Natural killer cell treated with Interleukin-12 subunit alpha and Interleukin-12 subunit beta and Interleukin-15 and Interleukin-18, amount 100 ng/mL, for 72 hours (primary cell): ENCODE data around the gene PLPP2. TPM values are rescaled to one million over a fixed set of nuclear protein-coding genes. Genes with fewer than 3 reads are reported as not detected.
"Not testable (repeated sequence)": the region's sequence is repeated elsewhere in the genome, so short reads cannot be mapped to it uniquely, and the experiment has no call there.

Source experiments
- ATAC-seq, 2 donors: fragments of 150-1000 bp; cut with Tn5 transposase in 1 of 2; sonication (Bioruptor Pico), chemical (Tn5 transposase) in 1 of 2; 2 replicates each; pipeline ENCODE4 v1.10.0; 2021
- DNase-seq: peaks from one replicate; pipeline ENCODE4 v3.0.0; 2022; ENCODE audit warnings: low spot score
- H3K27ac Mint-ChIP-seq, 2 donors: 1 replicate in 1 of 2; 2 replicates in 1 of 2; pipeline ENCODE4 v1.8.0; 2022; ENCODE audit warnings: mixed read lengths in 2 of 2, mild to moderate bottlenecking in 1 of 2, moderate library complexity in 1 of 2
- H3K27me3 Mint-ChIP-seq, 2 donors: 1 replicate in 1 of 2; 2 replicates in 1 of 2; pipeline ENCODE4 v1.8.0; 2022; ENCODE audit warnings: mixed read lengths in 2 of 2
- H3K36me3 Mint-ChIP-seq: one replicate; pipeline ENCODE4 v1.8.0; 2022; ENCODE audit warnings: mixed read lengths
- H3K4me1 Mint-ChIP-seq, 2 donors: 1 replicate in 1 of 2; 2 replicates in 1 of 2; pipeline ENCODE4 v1.8.0; 2022; ENCODE audit warnings: low read depth in 2 of 2, mixed read lengths in 2 of 2, mild to moderate bottlenecking in 1 of 2
- H3K4me3 Mint-ChIP-seq: one replicate; pipeline ENCODE4 v1.8.0; 2022; ENCODE audit warnings: mixed read lengths
- H3K9me3 Mint-ChIP-seq: 2 replicates; pipeline ENCODE4 v1.8.0; 2022; ENCODE audit warnings: mixed read lengths
- total RNA-seq, 2 donors: library from RNA; stranded (reverse); gene quantifications; one replicate each; pipeline ENCODE4 v1.2.3, GENCODE V29; 2022

PLPP2 gene
- total RNA-seq, 2 donors from 2014 or later = 0.05 TPM; not detected in 1

GRCh38 chr19:279231-279630, 12.0 kb downstream of the PLPP2 start:
- Mint-ChIP-seq H3K27me3 (peaks cover 16 to 21% of the 10 kb centered on the region in 2 donors), H3K9me3 (no peaks in the 10 kb centered on the region), H3K4me1 (no peaks in the 10 kb centered on the region), H3K27ac (no peak overlapping the region), H3K36me3 (no peaks in the 10 kb centered on the region), H3K4me3 (no peak overlapping the region)
- DNase-seq = no peak
- no peak for ATAC-seq

GRCh38 chr19:277581-278165, 13.5 kb downstream of the PLPP2 start:
- no peaks in the 10 kb centered on the region for H3K36me3 Mint-ChIP-seq
- ATAC-seq (no peak), DNase-seq (no peak)
- H3K9me3 Mint-ChIP-seq = no peaks in the 10 kb centered on the region
- no peaks in the 10 kb centered on the region for H3K4me1 Mint-ChIP-seq
- H3K4me3 Mint-ChIP-seq = no peak overlapping the region
- no peak overlapping the region for H3K27ac Mint-ChIP-seq
- peaks cover 19 to 21% of the 10 kb centered on the region in 2 donors for H3K27me3 Mint-ChIP-seq

GRCh38 chr19:277131-277530, 14.1 kb downstream of the PLPP2 start:
- Mint-ChIP-seq H3K9me3 (no peaks in the 10 kb centered on the region), H3K36me3 (no peaks in the 10 kb centered on the region), H3K4me1 (no peaks in the 10 kb centered on the region), H3K27me3 (peaks cover 20 to 21% of the 10 kb centered on the region in 2 donors), H3K27ac (no peak overlapping the region), H3K4me3 (no peak overlapping the region)
- DNase-seq (no peak), ATAC-seq (no peak)

GRCh38 chr19:275958-276646, 15.1 kb downstream of the PLPP2 start:
- ATAC-seq = no peak
- H3K4me3 Mint-ChIP-seq = no peak overlapping the region
- no peak for DNase-seq
- no peaks in the 10 kb centered on the region for H3K4me1 Mint-ChIP-seq
- H3K27me3 Mint-ChIP-seq = peaks cover 21 to 23% of the 10 kb centered on the region in 2 donors
- no peaks in the 10 kb centered on the region for H3K36me3 Mint-ChIP-seq
- no peaks in the 10 kb centered on the region for H3K9me3 Mint-ChIP-seq
- no peak overlapping the region for H3K27ac Mint-ChIP-seq

DNA sequence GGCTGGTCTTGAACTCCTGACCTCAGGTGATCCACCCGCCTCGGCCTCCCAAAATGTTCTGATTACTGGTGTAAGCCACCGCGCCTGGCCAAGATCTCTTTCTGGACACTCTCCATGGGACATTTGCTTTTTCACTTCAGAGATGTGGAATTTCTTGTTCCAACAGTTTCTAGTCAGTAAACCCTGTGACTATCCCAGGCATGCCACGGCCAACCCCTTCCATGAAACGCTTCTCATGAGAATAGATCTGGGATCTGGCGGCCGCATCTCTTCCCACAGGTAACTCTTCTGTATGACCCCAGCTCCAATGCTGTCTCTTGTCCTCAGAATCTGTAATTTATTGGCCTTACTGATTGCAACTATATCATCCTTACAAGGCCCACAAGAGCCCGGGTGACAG, 16.2 kb downstream of the PLPP2 start:
- Mint-ChIP-seq H3K4me3 (no peak overlapping the region), H3K27me3 (peaks cover 21 to 23% of the 10 kb centered on the region in 2 donors), H3K9me3 (no peaks in the 10 kb centered on the region), H3K36me3 (no peaks in the 10 kb centered on the region), H3K27ac (no peak overlapping the region), H3K4me1 (no peaks in the 10 kb centered on the region)
- no peak for DNase-seq
- ATAC-seq = no peak

DNA sequence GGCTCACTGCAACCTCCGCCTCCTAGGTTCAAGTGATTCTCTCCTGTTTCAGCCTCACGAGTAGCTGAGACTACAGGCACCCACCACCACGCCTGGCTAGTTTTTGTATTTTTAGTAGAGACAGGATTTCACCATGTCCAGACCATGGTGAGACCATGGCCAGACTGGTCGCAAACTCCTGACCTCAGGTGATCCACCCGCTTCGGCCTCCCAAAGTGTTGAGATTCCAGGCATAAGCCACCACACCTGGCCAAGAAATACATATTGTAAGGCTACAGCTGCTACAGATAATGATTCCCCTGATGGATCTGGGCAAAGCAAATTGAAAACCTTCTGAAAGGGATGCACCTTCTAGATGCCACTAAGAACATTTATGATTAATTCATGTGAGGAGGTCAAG, 17.8 kb downstream of the PLPP2 start:
- ATAC-seq = no peak
- H3K27me3 Mint-ChIP-seq = peaks cover 18 to 23% of the 10 kb centered on the region in 2 donors

GRCh38 chr19:271856-272255, 19.3 kb downstream of the PLPP2 start:
- no peaks in the 10 kb centered on the region for H3K36me3 Mint-ChIP-seq
- DNase-seq (no peak), ATAC-seq (no peak)
- no peaks in the 10 kb centered on the region for H3K9me3 Mint-ChIP-seq
- H3K4me3 Mint-ChIP-seq = no peak overlapping the region
- peaks cover 0 to 7% of the 10 kb centered on the region in 2 donors for H3K4me1 Mint-ChIP-seq
- peaks cover 18 to 22% of the 10 kb centered on the region in 2 donors for H3K27me3 Mint-ChIP-seq
- H3K27ac Mint-ChIP-seq = no peak overlapping the region

More for the DNA sequence above, 17.8 kb downstream of the PLPP2 start:
- Mint-ChIP-seq H3K36me3 (no peaks in the 10 kb centered on the region), H3K4me3 (no peak overlapping the region), H3K27ac (no peak overlapping the region), H3K9me3 (no peaks in the 10 kb centered on the region), H3K4me1 (no peaks in the 10 kb centered on the region)
- no peak for DNase-seq

GRCh38 chr19:270766-271318, 20.4 kb downstream of the PLPP2 start:
- not testable (repeated sequence) for H3K9me3 Mint-ChIP-seq, H3K4me3 Mint-ChIP-seq, ATAC-seq, H3K27ac Mint-ChIP-seq, DNase-seq, H3K36me3 Mint-ChIP-seq
- Mint-ChIP-seq H3K4me1 (peaks cover 0 to 11% of the 10 kb centered on the region in 2 donors), H3K27me3 (peaks cover 26 to 28% of the 10 kb centered on the region in 2 donors)

- Mint-ChIP-seq H3K27ac (no peak overlapping the region), H3K36me3 (no peaks in the 10 kb centered on the region), H3K4me1 (peaks cover 0 to 11% of the 10 kb centered on the region in 2 donors), H3K27me3 (peaks cover 30 to 36% of the 10 kb centered on the region in 2 donors), H3K4me3 (no peak overlapping the region), H3K9me3 (no peaks in the 10 kb centered on the region)
- ATAC-seq (no peak), DNase-seq (no peak)
Measured at GRCh38 chr19:269241-269640, 22.0 kb downstream of the PLPP2 start.

- Mint-ChIP-seq H3K4me1 (peaks cover 0 to 7% of the 10 kb centered on the region in 2 donors), H3K27me3 (peaks cover 22 to 46% of the 10 kb centered on the region in 2 donors), H3K4me3 (no peak overlapping the region), H3K27ac (no peak overlapping the region), H3K36me3 (no peaks in the 10 kb centered on the region), H3K9me3 (no peaks in the 10 kb centered on the region)
- DNase-seq (no peak), ATAC-seq (no peak)
Measured at GRCh38 chr19:262125-262524, 29.1 kb downstream of the PLPP2 start.

DNA sequence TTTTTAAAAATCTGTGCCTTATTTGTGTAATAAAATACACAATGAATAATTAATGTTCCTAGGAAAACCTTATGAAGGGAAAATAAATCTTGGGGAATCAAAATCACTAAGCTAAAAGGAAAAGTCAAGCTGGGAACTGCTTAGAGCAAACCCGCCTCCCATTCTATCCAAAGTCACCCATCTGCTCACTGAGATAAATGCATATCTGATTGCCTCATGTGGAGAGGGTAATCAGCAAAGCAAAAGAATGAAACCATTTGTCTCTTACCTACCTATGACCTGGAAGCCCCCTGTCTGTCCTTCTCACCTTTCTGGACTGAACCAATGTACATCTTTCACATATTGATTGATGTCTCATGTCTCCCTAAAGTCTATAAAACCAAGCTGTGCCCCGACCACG, 34.4 kb downstream of the PLPP2 start:
- H3K4me3 Mint-ChIP-seq, ATAC-seq, H3K27ac Mint-ChIP-seq, DNase-seq, H3K36me3 Mint-ChIP-seq, H3K9me3 Mint-ChIP-seq, H3K4me1 Mint-ChIP-seq: not testable (repeated sequence)
- peaks cover 21 to 33% of the 10 kb centered on the region in 2 donors for H3K27me3 Mint-ChIP-seq

GRCh38 chr19:252421-253186, 38.6 kb downstream of the PLPP2 start:
- ATAC-seq, H3K4me3 Mint-ChIP-seq, H3K4me1 Mint-ChIP-seq, H3K36me3 Mint-ChIP-seq, H3K9me3 Mint-ChIP-seq, H3K27ac Mint-ChIP-seq, DNase-seq: not testable (repeated sequence)
- H3K27me3 Mint-ChIP-seq = peaks cover 17 to 24% of the 10 kb centered on the region in 2 donors

GRCh38 chr19:246551-246950, 44.7 kb downstream of the PLPP2 start:
- Mint-ChIP-seq H3K4me3 (no peak overlapping the region), H3K9me3 (no peaks in the 10 kb centered on the region), H3K27me3 (no peaks in the 10 kb centered on the region), H3K36me3 (no peaks in the 10 kb centered on the region), H3K27ac (no peak overlapping the region), H3K4me1 (peaks cover 0 to 2% of the 10 kb centered on the region in 2 donors)
- no peak for DNase-seq
- ATAC-seq = no peak

- H3K4me1 Mint-ChIP-seq, H3K36me3 Mint-ChIP-seq, H3K27ac Mint-ChIP-seq, H3K4me3 Mint-ChIP-seq, H3K9me3 Mint-ChIP-seq, H3K27me3 Mint-ChIP-seq, ATAC-seq, DNase-seq: not testable (repeated sequence)
Measured at GRCh38 chr19:245900-246299, 45.3 kb downstream of the PLPP2 start.
